ENCODE measurements around the gene CGAS.
"Not testable (repeated sequence)": the region's sequence is repeated elsewhere in the genome, so short reads cannot be mapped to it uniquely, and the experiment has no call there.

Gene CGAS

DNA sequence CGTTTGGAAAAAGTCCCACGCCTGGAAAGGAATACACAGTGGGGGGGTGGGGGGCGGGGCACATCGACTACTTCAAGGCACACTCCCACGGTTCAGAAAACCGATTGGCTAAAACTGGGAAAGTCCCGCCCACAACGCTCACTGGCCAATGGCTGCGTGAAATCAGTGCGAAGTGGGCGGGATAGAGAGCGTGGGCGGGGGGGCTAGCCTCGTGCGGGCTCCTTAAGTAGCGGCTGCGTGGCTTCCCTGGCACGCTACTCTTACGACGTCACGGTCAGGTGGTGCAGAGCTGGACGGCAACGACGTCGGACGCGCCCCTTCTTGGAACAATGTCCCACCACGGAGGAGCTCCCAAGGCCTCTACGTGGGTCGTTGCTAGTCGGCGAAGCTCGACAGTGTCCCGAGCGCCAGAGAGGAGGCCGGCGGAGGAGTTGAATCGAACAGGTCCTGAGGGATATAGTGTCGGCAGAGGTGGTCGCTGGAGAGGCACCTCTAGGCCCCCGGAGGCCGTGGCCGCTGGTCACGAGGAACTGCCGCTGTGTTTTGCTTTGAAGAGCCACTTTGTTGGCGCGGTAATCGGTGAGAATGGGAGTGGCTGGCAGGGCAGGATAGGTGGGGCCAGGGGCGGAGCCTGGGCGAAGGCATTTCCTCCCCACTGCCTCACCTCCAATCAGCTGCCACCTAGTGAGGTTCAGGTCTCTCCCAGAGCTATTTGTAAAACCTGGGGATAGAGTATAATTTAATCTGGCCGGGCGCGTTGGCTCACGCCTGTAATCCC lies 57.3 kb downstream of the CGAS start, which contains the start of gene DDX43:
Gene DDX43, plus strand, starts transcription at position 252 of the 778 bp plus-strand sequence. Its CDS starts 78 bp downstream, at position 330.
- DNase-seq = peak; percentile 54

DNA sequence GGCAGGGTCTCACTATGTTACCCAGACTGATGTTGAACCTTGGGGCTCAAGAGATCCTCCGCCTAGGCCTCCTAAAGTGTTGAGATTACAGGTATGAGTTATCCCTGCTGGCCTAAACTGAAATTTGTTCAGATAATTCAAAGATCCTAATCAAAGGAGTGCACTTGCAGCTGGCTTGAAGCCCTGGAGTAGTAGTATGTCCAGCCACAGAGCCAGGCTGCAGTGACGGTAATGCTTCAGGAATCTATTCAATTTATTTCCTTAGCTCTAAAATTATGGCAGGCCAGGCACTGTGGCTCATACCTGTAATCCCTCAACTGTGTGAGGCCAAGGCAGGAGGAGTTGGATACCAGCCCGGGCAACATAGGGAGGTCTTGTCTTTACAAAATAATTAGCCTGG lies 58.8 kb downstream of the CGAS start:
- DNase-seq = no peak

DNA sequence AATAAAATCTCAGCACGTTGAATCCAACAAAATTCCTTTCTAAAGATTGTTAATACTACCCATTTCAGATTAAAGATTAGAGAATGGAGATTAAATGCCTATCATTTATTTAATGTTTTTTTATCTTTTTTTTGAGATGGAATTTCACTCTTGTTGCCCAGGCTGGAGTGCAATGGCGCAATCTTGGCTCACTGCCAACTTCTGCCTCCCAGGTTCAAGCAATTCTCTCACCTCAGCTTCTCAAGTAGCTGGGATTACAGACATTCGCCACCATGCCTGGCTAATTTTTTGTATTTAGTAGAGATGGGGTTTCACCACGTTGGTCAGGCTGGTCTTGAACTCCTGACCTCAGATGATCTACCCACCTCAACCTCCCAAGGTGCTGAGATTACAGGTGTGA lies 59.9 kb downstream of the CGAS start:
- not testable (repeated sequence) for DNase-seq

DNA sequence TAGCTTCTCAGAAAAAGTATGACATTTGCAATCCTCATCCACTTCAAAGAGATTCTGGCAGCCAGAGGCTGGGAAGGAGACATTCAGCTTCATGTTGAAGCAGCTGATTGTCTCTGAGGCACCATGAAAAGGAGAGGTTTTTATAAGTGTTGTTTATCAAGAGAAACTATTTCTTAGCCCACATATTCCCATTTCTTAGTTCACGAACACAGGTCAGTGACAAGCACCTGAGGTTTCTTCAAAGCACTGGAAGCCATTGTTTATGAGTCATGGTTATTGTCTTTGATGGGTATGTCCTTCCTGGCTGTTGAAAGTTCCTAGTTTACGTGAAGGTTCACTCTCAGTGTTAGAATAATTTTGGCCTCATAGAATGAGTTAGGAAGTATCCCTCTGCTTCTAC lies 60.4 kb downstream of the CGAS start:
- DNase-seq = no peak

DNA sequence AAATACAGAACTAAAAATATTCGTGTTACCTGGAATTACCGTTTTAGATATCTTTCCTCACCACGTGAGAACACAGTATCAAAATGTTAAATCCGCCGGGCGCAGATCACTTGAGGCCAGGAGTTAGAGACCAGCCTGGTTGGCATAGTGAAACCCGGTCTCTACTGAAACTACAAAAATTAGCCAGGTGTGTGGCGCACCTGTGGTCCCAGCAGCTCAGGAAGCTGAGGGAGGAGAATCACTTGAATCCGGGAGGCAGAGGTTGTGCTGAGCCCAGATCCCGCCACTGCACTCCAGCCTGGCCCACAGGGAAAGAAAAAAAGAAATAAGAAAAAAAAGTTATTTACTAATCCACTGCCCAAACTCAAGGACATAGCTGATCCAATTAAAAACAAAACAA lies 62.2 kb downstream of the CGAS start:
- no peak for DNase-seq

DNA sequence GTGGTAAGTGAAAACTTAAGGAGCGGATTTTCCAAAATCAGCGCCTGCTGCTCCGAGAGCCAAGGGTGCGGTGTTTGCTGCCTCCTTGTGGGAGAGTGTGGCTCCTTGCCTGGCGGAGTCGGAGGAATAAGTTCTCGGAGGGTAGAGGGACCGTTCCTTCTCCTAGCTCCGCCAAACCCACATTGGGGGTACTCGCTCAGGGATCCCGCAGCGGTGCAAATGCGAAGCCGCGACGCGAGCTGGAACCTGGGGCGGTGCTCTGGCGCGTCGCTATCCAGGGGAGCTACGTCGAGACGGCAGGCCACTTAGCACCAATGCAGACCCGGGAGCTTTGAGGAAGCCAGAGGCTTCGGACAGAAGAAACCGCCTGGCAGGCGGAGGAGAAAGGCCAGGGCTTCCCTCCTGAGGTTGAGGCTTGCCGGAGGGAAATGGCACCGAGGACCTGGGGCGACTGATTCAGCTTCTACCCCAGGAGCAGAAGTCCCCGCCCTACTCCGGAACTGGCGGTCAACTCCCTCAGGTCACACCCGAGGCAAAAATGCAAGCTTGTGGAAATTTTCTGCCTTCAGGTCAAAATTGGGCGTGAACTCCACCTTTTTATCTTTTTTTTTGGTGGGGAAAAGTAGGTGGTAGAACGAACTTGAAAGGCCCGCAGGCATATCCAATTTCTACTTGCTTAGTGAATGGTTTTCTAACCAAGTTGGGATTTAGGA lies 63.1 kb downstream of the CGAS start:
- peak; percentile 81 for DNase-seq

DNA sequence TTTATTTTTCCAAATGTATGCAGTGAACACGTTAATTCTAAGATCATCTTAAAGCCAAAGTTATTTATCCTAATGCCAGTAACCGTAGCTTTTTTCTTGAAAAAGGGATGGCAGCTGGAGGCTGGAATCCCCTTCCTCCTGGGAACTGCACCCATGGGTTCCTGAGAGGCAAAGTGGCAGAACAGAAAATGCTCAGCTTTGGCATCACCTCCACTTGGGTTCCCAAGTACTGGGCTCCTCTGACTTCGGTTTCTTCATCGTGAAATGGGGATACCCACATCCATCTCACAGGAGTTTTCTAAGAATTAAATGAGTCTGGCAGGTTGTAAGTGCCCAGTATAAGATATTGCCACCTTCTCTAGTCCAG lies 63.7 kb downstream of the CGAS start:
- DNase-seq = no peak

DNA sequence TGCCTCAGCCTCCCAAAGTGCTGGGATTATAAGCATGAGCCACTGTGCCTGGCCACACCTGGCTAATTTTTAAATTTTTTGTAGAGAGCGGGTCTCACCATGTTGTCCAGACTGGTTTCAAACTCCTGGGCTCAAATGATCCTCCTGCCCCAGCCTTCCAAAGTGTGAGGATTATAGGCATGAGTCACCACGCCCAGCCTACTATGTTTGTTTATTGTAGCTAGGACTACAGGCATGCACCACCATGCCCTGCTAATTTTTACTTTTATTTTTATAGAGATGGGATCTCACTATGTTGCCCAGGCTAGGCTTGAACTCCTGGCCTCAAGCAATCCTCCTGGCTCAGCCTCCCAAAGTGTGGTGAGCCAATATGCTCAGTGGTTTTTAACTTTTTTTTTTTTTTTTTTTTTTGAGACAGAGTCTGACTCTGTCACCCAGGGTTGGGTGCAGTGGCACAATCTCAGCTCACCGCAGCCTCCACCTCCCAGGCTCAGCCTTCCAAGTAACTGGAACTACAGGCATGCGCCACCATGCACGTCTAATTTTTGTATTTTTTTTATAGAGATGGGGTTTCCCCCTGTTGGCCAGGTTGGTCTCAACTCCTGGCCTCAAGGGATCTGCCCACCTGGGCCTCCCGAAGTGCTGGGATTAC lies 69.5 kb downstream of the CGAS start:
- DNase-seq = no peak

DNA sequence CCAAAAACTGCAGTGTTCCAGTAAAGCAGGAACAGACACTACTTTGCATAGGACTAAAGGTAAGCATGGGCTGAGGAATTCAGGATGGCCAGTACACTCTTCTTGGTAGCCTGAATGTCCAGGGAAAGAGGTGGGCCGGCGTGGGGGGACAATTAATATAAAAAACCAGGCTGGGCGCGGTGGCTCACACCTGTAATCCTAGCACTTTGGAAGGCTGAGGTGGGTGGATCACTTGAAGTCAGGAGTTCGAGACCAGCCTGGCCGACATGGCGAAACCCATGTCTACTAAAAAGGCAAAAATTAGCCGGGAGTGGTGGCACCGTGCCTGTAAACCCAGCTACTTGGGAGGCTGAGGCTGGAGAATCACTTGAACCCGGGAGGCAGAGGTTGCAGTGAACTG lies 70.6 kb downstream of the CGAS start:
- not testable (repeated sequence) for DNase-seq

DNA sequence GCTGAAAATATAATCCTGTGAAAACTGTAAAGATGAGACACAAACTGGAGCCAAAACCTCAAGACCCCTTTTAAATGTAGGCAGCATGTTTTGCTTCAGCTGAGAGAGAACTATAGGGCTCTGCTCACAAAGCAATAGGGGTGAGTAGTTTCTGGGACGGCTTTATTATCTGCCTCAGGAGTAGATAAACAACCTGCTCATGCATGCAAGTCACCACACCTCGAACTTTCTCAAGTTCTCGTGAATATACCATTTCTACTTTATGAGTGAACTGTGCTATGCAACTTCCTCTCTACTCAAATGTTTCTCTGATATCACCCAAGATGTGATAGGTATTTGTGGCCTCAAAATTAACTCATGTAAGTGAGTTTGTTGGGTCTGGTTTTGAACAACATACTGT lies 74.9 kb downstream of the CGAS start:
- no peak for DNase-seq

DNA sequence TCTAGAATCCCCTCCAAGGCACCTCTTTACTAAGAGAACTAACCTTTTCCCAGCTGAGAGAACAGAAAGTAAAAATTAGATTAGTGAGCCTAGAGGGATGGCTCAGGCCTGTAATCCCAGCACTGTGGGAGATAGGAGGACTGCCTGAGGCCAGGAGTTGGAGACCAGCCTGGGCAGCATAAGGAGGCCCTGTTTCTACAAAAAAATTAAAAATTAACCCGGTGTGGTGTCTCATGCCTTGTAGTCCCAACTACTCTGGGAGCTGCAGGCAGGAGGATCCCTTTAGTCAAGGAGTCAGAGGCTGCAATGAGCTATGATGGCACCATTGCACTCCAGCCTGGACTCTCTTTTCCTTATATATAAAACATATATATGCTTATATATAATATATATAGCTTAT lies 76.9 kb downstream of the CGAS start:
- no peak for DNase-seq

All from hematopoietic multipotent progenitor cell treated with erythropoietin and hydrocortisone succinate and interleukin-3 and kit ligand, for 6 days (in vitro differentiated cells).